Medulla oblongata (tissue), 1 donor: ENCODE measurements around the gene SCN4A.

Source experiments
- DNase-seq: peaks from one replicate; pipeline ENCODE4 v3.0.0-alpha.2; 2015; ENCODE audit errors: extremely low spot score

The SCN4A gene

GRCh38 chr17:64001763-64002529, 29.2 kb upstream of the SCN4A start:
- DNase-seq, result no peak

- DNase-seq, result no peak
These were observed 28.4 kb upstream of the SCN4A start for GRCh38 chr17:64001091-64001579.

GRCh38 chr17:63999680-64000531, 27.2 kb upstream of the SCN4A start:
- DNase-seq, result no peak

GRCh38 chr17:63998721-63999679, 26.3 kb upstream of the SCN4A start:
- DNase-seq, result no peak

- peak; percentile 22 for DNase-seq
These were observed 25.5 kb upstream of the SCN4A start, which contains the start of gene PRR29 for GRCh38 chr17:63998050-63998720. Gene PRR29, plus strand, starts transcription at chr17:63998351. Its CDS starts 14 bp downstream, at chr17:63998365.

GRCh38 chr17:63997341-63998048, 24.8 kb upstream of the SCN4A start:
- DNase-seq, result no peak

GRCh38 chr17:63996430-63997182, 23.9 kb upstream of the SCN4A start:
- no peak for DNase-seq

GRCh38 chr17:63995626-63996025, 22.9 kb upstream of the SCN4A start:
- no peak for DNase-seq

- no peak for DNase-seq
These were observed 20.8 kb upstream of the SCN4A start for GRCh38 chr17:63993368-63993985.

GRCh38 chr17:63991611-63992010, 18.9 kb upstream of the SCN4A start:
- DNase-seq, result no peak

- DNase-seq, result no peak
These were observed 17.1 kb upstream of the SCN4A start for GRCh38 chr17:63989622-63990345.

GRCh38 chr17:63988741-63989621, 16.3 kb upstream of the SCN4A start:
- DNase-seq, result no peak

GRCh38 chr17:63988127-63988478, 15.4 kb upstream of the SCN4A start:
- DNase-seq, result no peak

- DNase-seq, result no peak
These were observed 14.8 kb upstream of the SCN4A start for GRCh38 chr17:63987221-63988126.

- no peak for DNase-seq
These were observed 14.1 kb upstream of the SCN4A start for GRCh38 chr17:63986821-63987220.

GRCh38 chr17:63985387-63986140, 12.8 kb upstream of the SCN4A start:
- DNase-seq, result no peak
